Midbrain (tissue), 1 donor: Measurements from ENCODE around the gene ADGRL2.
A peak's percentile ranks its signal among the peaks of the same experiment; 100 is the strongest.

Experiments
- DNase-seq: peaks from one replicate; lab custom pipeline; 2025; lab: John Stamatoyannopoulos, UW

Gene ADGRL2

DNA sequence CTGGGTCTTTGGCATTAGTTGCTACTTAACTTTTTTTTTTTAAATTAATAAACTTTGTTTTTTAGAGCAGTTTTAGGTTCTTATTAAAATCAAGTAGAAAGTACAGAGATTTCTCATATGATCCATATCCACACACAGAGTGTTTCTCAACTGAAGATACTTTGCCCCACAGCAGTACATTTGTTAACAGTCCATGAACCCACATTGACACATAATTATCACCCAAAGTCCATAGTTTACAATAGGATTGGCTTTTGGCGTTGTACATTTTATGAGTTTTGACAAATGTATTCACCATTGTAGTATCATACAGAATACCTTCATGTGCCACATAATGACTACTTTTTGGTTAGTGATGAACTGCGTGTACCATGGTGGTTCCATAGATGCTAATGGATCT, 106.8 kb downstream of the ADGRL2 start:
- no peak for DNase-seq

DNA sequence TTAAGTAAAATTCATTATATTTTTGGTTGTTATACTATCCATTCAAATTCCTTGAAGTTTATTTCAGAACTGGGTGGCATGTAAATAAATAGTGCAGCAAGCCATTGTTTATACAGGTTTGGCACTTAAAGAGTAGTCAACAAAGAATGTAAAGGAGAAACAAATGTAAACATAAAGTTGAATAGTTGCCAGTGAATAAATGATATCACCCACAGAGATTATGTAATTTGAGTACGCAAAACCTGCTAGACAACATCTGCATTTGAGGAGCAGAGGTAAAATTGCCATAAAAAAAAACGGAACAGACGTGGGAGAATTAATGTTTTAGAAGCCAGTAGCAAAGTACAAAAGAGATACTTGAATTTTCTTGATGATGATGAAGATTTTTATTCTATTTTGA, 111.6 kb downstream of the ADGRL2 start:
- DNase-seq, result no peak

DNA sequence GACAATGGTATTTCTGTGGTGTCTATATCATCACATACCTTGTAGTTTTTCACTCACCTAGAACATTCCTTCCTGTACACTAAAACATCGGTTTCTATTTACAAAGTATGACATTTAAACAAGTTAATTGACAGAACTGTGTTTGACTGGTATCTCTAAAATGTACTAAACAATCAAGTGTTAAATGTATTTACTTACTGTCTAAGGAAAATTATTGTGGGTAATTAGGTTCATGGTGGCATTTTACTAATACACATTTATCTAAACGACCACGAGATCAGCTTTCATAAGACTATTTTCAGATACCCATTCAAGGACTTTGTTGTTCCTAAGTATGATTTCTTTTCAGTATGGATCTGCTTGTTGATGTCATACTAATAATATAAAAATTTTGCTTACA, 115.2 kb downstream of the ADGRL2 start:
- no peak for DNase-seq

DNA sequence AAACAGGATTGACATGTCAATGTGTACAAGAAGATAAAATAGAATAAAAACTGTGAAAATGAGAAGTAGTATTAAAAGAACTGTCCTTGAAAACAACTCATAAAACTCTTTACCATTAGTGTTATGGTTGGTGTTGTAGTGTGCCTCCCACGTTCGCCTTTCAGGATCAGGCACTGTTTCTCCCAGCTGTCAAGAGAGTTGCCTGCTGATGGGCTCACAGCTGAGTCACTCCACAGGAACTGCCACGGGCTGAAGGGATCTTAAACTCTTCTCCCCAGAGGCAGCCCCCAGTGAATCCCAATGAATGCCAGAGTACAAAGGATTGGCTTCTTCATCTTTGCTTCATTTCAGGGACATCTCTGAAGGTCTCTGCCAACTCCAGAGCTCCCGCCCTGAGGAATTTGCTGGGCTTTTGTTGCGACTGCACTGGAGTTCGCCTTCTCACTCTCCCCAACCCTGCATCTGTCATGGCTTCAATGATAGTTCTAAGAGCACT, 119.6 kb downstream of the ADGRL2 start:
- DNase-seq, result no peak

DNA sequence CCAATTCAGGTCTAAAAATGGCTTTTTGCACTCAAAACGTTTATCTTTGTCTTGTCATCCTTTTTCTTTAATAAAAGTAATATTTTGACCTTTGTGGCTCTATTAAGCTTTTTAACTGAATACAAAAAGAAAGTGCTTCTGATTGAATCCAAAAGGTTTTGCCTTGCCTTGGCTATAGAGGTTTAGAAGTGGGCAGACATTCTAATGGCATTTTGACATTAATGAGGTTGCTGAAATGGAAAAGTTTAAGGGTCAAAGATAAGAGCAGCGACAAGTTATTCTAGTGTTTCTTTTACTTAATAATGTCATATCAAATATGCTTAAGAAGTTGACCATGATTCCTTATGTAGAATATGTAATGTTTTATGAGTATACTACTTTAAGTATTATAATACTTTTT, 120.2 kb downstream of the ADGRL2 start:
- DNase-seq, result no peak

DNA sequence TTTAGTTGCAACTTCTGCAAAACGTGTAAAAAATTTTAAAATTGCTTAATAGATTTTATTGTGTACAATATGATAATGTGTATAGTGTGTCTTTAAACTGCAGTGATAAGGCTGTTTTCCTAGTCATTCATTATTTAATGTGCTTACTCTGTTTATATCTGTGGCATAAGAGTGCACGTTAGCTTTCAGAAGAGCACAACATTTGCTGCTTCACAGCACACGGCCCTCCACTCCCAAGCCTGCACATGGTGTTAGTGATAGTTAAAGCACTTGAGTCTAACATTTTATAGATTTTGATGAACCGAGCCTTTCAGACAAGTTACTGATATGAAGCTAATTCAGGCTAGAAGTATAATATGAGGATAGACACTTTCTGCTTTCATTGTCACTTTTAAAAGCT, 120.6 kb downstream of the ADGRL2 start:
- no peak for DNase-seq

DNA sequence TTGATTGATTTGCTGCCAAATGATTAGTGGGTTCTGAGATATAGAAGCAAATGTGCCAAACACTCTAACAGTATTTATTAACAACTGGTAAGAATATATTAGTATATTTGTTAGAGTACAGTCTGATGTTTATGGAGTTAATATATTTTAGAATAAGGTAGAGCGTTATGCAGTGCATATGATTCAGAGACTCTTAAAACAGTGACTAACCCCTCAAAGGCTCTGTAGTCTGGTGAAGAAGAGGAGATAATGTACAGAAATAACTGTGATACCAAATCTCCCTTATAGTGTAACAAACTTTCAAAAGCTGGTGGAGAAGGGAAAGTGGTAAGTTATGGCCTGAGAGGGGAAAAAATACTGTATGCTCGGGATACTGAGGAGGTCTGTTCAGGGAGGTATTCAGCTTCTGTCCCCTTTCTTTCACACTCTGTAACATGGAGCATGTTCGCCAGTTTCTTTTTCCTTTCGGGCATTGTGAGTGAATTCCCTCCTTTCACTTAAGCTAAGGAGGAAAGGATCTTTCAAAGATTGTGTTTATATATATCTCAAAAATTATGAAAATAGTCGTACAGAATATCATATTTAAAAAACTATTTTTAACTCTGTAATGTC, 121.2 kb downstream of the ADGRL2 start:
- no peak for DNase-seq

DNA sequence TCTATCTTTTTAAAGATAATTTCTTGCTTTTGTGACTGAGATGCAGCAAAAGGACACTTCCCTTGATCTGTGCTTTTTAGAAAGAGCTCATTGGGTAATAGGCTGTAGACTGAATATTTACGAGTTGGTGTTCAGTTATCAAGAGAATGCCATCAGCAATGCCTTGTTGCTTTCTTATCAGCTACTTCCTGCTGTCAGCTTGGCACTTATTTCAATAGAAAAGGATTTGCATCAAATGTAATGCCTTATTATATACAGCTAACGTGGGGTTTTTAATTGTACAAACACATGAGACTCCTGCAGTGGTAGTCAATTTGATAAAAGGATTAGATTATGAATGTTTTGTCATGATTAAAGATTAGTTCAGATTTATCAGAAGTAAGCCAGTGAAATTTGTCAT, 122.2 kb downstream of the ADGRL2 start:
- DNase-seq, result no peak

DNA sequence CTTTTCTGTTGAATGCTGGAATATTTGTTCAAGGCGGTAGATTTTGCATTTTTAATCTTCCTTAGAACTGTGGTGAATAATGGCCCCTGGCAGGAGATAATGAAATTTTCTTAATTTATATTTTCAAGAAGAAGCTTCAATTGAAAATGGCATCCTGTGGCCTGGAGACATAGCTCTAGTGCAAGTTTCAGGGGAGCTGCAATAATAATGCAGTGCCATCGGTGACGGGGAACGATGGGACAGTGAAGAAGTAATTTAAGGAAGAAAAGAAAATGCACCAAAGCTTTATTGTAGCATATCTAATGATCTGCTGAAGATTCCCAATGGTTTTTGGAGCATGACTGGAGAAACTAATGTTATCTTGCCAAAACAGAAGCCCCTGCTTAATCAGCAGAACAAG, 128.4 kb downstream of the ADGRL2 start:
- no peak for DNase-seq

DNA sequence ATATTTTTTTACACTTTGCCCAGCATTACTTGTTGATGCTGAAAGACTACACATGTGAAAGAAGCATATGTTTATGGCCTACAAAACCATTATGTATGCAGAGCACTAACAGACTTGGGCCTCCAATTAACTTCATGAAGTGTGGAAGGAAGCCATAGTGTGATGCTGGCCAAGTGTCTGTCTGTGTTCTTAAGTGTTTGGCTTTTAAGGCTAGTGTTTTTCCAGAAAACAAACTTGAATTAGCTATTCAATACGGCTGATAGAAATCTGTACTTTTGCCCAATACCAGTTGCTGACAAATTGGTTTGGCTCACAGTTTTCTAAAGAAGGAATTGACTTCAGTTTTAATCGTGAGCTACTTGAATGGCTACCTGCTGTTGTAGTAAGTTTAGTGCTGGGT, 136.1 kb downstream of the ADGRL2 start:
- peak; percentile 23 for DNase-seq

DNA sequence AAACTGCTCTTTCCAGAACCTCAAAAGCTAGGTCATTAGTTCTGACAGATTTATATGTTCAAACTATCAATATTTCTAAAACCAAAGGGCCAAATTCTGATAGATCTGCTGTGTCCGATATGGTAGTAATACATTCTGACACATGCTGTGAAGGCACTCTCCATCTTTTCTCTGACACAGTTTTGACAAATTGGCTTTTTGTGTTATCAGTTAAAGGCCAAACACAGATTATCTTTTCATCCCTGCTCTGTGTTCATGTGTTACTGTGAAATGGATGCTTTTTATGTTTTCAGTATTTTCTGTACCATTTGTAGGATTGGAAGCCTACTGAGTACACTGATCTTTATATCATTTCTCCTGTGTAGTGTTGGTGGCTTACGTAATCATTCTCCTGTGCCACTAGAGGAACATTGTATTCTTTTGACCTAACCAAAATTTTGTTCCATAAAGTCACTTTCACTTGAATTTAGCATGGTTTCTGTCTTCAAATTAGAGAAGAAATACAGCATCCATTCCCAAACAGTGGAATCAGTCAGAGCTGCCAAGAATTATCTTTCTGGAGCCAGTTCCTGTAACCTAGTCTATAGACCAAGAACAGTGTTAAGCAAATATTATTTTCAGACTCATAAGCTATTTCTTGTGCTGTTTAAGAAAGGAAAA, 137.2 kb downstream of the ADGRL2 start:
- no peak for DNase-seq

DNA sequence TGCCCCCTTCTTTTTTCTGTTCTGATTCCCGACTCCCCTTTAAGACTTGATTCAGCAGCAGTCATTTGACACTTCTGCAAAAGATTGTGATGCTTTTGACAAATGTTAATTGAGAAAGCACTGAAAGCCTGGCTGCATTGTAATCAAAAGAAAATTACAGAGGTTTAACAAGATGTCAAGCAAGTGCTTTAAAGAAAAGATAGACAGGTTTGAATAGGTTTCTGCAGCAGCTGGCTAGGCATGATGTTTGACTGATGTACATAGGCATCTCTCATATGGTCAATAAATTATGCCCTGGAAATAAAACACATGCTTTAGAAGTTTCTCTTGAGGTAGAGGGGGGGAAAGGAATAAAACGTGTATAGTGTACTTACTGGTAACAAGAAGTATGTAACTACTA, 147.8 kb downstream of the ADGRL2 start:
- DNase-seq, result no peak

DNA sequence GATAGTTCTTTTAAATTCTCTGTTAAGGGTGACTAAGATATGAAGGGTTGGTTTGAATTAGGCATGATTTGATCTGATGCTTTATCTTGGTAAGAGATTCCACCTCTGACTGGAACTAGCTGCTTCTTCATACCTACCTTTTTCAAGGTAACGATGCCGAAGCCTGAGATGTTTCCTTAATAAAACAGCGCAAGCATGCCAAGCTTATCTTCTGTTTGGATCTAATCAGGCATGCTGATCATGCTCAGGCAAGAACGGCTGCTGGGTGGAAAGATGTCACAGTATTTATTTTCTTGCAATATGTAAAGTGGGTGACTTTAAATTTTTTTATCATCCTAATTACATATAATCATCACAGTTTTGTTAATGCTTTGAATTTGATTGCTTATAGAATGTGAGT, 148.7 kb downstream of the ADGRL2 start:
- no peak for DNase-seq

DNA sequence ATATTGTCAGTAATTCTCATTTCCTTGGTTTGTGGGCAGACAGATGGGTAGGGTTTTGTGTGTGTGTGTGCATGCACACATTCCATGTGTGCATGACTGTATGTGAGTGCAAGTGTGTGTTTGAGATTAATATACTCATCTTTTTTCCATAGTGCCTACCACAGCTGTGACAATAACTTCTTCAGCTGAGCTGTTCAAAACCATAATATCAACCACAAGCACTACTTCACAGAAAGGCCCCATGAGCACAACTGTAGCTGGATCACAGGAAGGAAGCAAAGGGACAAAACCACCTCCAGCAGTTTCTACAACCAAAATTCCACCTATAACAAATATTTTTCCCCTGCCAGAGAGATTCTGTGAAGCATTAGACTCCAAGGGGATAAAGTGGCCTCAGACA, 149.3 kb downstream of the ADGRL2 start:
- no peak for DNase-seq

DNA sequence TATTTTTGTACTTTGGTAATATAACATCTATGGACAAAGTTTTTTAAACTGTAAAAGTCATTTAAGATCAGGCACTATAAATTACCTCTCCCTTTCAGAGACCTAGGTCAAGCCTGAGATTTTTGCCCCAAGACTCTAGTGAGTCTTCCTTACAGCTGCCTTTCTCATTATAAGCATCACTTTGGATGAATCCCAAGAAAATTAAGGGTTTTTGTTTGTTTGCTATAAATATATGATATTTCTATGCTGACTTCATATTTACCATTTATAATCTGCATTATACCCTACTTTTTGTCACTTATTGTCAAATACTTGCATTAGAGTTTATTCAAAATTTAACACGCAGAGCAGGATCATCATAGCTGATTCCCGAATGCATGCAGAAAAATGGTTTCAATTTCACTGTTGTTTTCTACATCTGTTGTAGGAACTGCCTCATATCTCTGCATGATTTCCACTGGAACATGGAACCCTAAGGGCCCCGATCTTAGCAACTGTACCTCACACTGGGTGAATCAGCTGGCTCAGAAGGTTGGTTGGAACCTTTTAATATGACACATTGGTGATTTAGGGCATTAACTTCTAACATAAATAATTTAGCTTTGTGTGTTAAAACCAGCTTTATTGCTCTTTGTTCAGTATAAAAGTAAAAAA, 150.0 kb downstream of the ADGRL2 start:
- no peak for DNase-seq

DNA sequence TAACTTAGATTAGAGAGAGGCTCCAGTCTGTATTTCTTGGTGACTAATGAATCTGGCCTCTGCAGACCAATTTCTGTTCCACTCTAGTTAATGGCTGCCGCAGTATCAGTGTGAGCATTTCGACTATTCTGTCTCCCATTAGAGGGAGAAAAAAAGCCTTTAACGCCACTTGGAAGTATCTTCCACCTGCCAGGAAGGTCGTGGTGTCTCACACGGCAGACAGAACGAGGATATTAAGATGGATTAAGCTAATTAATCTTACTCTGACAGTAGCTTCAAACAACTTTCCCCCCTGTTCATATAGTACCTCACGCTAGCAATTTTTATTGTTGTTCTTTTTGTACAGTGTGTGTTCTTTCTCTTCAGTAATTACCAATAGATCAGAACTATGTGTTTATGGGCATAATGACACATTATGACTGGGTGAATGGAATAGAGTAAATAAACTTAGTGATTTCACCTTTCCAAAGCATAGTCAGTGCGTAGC, 153.8 kb downstream of the ADGRL2 start:
- no peak for DNase-seq

DNA sequence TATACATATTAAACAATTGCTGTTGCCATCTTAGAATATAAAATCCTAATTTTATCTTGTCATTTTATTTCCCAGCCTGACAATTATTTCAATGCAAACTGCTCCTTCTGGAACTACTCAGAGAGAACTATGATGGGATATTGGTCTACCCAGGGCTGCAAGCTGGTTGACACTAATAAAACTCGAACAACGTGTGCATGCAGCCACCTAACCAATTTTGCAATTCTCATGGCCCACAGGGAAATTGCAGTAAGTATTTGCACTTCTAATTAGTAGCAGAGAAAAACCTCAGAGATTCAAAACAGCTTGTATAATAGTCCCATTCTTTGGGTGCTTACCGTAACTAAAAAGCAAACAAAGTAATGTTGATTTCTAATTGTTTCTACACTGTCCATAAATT, 167.2 kb downstream of the ADGRL2 start:
- DNase-seq, result no peak

DNA sequence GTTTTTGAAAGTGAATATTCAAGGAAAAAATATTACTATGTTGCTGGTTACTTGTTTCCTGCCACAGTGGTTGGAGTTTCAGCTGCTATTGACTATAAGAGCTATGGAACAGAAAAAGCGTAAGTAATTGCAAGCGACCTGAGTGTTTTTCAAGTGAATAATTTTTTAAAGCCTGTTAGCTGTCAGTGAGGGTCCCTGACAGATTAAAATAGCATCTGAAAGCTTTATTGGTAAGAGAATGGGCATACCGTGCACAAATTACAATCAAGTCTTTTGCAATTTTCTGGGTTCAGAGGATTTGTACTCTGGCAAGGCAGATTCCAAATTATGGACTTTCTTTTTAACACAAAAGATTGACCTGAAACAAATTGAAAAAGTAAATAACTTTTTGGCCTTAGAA, 169.7 kb downstream of the ADGRL2 start:
- DNase-seq, result no peak

DNA sequence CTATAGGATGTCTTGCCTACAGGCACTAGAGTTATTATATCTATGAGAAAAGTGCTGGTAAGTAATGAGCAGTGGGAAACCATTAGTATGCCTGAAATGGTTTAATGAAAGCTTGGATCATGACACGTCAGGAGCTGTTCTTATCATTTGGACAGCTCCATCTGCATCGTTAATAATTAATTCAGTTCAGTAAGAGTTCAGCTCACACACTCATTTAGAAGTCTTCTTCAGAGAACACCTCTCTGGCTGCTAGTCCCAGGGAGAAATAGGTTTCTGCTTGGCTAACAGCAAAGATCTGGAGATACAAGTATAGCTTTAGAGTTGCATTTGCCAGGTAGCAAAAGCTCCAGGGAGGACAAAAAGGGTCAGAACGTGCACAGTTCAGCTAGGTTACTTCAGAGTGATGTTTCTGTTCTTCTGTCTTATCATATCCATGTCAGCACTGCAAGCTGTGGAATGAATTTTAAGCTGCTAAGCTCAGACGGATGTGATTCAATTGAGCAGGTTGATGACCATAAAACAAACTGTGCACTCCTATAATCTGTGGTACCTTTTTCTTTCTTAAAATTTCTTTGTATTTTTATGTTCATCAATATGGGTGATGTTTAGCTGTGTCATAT, 173.6 kb downstream of the ADGRL2 start:
- DNase-seq, result no peak

DNA sequence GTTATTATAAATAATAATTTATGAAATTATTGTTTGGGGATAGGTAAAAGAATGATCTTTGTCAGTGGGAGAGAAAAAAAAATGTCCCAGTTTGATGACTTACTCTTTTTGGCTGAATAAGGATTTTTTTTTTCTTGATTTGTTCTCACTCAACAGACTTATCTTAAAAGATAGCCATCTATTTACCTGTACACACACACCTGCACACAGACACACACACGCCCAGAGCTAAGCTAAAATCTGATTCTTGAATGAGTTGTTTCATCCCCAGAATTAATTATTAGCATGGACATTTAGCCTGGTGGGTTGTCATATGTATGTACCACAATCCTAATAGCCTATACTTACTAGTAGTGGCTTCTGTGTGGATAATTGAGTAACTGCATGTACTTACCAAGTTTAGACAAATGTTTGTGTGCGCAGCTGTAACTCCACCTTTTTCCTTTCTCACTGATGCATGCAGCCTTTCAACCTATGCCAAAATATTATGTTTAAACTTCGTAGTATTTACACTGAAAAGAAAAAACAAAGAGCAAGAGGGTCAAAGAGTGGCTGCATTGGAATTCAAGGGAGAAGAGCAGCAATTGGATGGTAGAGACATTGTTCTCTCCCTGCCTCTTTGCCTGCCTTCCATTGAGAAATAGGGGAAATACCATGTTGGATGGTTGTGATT, 174.3 kb downstream of the ADGRL2 start:
- no peak for DNase-seq

DNA sequence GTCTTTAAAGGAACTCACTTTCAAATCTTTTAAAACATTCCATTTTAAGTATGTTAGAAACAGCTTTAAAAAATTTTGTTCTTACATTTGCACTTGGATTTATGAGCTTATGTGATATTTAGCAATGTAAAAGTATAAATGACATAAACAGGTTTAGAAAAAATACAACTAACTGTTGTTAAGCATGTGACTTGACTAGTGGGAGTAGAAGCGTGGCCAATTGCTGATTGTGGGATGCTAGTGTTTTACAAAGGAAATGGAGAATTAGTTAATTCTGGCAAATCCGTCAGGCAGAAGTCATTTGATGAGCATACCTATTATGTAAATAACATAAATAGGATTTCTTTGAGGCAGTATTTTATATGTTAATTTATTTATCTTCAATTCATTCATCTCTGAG, 175.8 kb downstream of the ADGRL2 start:
- no peak for DNase-seq

DNA sequence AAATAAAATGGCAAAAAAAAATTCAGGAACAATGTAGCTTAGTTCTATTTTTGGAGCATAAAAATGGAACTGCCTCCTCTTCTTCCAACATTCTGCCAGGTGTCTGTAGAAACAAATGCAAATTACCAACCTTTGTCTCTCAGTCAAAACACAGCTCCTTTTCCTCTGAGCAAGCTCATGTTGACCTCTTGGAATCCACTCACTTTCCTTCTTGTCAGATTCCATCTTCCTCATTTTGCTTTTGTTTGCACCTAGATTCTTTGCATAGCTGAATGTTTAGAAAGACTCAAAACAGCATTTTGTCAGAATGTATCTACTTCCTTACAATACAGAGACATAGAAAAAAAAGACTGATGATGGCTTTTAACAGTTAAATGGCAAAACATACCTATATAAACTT, 178.2 kb downstream of the ADGRL2 start:
- no peak for DNase-seq
